Subcutaneous adipose tissue (tissue), 4 donors: Measurements from ENCODE around the gene FAM20B. TPM values are rescaled to one million over a fixed set of nuclear protein-coding genes. Genes with fewer than 3 reads are reported as not detected.

Source experiments
- total RNA-seq, 4 donors: library from RNA; depleted of rRNA; stranded (reverse); fragments of >200 nt; gene quantifications; one replicate each; pipeline ENCODE4 v1.1.0, GENCODE V29; 2016
- TF ChIP-seq, protein P1 (sequence below): fragments of 450-650 bp; IDR thresholded peaks from one replicate; pipeline ENCODE4 v1.5.1; 2016; ENCODE audit warnings: low read depth, mild to moderate bottlenecking, control low read depth, antibody characterized with exemption, moderate library complexity

FAM20B gene
- total RNA-seq, 4 donors from 2014 or later = 20.6 to 44.2 (median 27.4) TPM

DNA sequence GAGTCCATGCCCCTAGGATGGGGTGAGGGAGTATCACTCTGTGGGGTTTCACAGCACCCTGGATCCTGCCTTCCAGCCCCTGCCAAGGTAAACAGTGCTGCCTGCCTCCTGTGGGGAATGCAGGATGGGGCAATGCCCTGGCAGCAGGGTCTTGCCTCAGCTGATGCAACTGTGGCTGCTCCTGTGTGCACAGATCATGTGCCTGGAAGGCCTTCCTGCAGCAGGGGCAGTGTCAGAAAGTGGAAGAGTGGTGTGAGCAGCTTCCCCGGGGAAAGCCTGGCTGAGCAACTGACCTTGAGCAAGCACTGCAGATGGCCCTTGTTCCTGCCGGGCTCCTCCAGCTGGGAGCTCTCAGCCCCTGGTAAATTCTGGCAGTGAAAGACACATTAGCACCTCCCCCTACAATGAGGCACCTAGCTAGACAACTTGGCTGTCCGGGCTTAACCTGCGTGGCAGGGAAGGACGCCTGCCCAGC, 66.0 kb downstream of the FAM20B start:
- TF ChIP-seq, protein P1, sequence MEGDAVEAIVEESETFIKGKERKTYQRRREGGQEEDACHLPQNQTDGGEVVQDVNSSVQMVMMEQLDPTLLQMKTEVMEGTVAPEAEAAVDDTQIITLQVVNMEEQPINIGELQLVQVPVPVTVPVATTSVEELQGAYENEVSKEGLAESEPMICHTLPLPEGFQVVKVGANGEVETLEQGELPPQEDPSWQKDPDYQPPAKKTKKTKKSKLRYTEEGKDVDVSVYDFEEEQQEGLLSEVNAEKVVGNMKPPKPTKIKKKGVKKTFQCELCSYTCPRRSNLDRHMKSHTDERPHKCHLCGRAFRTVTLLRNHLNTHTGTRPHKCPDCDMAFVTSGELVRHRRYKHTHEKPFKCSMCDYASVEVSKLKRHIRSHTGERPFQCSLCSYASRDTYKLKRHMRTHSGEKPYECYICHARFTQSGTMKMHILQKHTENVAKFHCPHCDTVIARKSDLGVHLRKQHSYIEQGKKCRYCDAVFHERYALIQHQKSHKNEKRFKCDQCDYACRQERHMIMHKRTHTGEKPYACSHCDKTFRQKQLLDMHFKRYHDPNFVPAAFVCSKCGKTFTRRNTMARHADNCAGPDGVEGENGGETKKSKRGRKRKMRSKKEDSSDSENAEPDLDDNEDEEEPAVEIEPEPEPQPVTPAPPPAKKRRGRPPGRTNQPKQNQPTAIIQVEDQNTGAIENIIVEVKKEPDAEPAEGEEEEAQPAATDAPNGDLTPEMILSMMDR = no peak

DNA sequence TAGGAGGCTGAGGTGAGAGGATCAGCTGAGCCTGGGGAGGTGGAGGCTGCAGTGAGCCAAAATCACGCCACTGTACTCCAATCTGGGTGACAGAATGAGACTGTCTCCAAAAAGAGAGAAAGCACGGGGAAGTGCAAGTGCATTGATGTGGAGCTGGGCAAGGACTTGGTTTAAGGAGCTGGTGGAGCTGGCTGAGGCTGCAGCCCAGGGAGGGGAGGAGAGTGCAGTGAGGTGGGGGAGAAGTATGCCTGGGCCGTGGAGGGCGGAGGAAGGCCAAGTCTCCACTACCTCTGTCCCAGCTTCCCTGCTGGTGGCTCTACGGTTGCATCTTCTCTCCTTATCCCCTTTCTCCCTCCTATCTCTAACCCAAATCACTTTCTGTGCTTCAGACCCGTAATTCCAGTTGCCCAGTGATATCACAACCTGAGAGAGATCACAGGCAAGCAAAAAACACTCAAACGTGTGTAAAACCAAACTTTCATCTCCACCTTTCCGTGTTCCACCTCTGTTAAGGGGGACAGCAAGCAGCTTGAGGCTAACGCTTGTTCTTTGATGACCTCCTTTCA, 67.3 kb downstream of the FAM20B start:
- TF ChIP-seq, protein P1 = no peak

DNA sequence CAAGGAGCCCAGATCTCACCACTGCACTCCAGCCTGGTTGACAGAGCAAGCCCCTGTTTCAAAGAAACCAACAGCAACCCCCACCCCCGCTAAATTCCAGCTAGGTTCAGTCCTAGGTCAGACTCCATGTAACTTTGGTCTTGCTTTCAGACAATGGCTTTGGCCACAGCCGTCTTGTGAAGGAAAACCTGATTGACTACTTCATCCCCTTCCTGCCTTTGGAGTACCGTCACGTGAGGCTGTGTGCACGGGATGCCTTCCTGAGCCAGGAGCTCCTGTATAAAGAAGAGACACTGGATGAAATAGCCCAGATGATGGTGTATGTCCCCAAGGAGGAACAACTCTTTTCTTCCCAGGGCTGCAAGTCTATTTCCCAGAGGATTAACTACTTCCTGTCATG, 69.1 kb downstream of the FAM20B start:
- TF ChIP-seq, protein P1 = no peak

DNA sequence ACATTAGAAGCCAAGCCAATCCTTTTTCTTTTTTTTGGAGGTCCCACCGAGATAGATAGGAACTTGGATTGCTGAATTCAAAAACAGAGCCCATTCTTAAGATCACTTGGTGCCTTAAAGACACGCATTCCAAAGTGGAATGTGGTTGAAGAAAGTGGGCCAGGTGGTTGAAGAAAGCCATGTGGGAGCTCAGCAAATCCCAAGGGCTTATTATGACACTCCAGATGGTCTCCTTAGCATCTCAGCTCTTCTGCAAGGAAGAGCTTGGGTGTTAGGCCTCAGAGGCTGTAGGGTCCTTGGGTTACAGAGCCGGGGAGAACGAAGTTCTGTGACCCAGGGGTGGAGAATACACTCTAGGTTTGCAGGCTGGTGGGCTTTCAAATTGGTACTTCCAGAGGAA, 69.7 kb downstream of the FAM20B start:
- TF ChIP-seq, protein P1 = no peak

DNA sequence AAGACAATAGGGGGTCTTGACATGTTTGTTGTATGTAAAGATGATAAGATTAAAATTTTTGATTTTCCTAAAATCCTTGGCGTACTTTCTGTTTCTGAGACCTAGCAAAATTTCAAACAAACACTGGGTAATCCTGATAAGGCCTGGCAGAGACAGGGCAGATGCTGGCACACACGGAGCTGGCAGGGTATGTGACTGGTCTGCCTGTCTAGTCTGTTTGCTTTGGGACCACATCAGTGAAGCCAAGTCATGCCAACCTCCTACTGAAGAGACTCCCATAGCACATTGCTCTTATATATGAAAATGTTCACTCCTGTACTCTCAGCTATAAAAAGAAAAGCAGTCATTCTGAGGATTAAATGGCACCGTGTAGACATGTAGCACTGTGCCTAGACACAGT, 70.2 kb downstream of the FAM20B start:
- TF ChIP-seq, protein P1 = no peak

DNA sequence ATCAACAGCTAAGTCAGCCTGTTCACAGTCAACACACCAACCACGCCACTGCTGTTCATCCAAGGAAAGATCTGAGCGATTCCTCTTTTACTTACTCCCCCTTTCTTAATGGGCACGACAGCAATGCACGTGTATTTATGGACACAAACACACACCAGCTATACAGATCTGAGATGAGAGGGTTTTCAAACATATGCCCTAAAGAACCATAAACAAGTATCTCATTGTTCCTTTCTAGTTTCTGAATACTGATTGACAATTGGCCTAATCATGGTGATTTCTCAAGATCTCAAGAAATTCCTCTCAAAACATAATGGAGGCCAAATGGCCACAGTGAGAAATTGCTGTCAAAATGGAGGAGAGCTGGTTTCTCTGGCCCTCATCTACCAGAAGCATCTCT, 74.2 kb downstream of the FAM20B start:
- TF ChIP-seq, protein P1 = no peak

DNA sequence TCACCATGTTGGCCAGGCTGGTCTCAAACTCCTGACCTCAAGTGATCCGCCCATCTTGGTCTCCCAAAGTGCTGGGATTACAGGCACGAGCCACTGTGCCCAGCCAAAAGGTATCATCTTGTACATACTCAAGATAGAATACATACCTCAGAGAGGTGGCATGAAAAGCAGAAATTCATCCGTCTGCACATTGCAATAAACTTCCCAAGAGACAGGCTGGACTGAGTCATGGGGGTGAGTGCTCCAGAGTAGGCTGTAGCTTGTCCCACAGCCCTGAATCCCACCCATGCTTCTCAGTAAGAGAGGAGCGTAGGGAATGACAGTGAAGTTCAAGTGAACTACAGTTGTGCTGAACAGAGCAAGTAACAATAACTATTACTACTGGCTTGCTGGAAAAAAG, 75.9 kb downstream of the FAM20B start:
- TF ChIP-seq, protein P1 = no peak
